WERI-Rb-1 (cell line): ENCODE results near the gene GPATCH2L.

Experiments
- DNase-seq: peaks from one replicate; pipeline ENCODE4 v3.0.0-alpha.2; 2020
- H3K27ac ChIP-seq: fragments of 250-450 bp; sonication (Bioruptor Pico); 2 replicates; pipeline ENCODE4 v1.5.1; 2020; ENCODE audit warnings: mild to moderate bottlenecking, moderate library complexity
- H3K27me3 ChIP-seq: fragments of 250-450 bp; sonication (Bioruptor Pico); 2 replicates; pipeline ENCODE4 v1.5.1; 2021; ENCODE audit warnings: mild to moderate bottlenecking, low read depth, moderate library complexity; ENCODE audit not compliant: insufficient read depth, severe bottlenecking
- H3K36me3 ChIP-seq: fragments of 250-450 bp; sonication (Bioruptor Pico); 2 replicates; pipeline ENCODE4 v1.5.1; 2020; ENCODE audit warnings: mild to moderate bottlenecking, moderate library complexity
- H3K4me3 ChIP-seq: 2 replicates; pipeline ENCODE4 v1.5.1; 2011; ENCODE audit warnings: low read depth, mild to moderate bottlenecking, control low read depth, low read length
- H3K9me3 ChIP-seq: fragments of 250-450 bp; sonication (Bioruptor Pico); 2 replicates; pipeline ENCODE4 v1.5.1; 2021; ENCODE audit warnings: mild to moderate bottlenecking, moderate library complexity; ENCODE audit not compliant: severe bottlenecking
- CTCF ChIP-seq: IDR thresholded peaks from 2 replicates; pipeline ENCODE4 v1.5.1; 2011; ENCODE audit warnings: low read depth, mild to moderate bottlenecking, control low read depth, inconsistent platforms, low read length

The GPATCH2L gene

GRCh38 chr14:76204461-76205230, 52.9 kb downstream of the GPATCH2L start:
- no peak overlapping the region for H3K4me3 ChIP-seq
- no peak for TF ChIP-seq CTCF
- no peak overlapping the region for H3K27ac ChIP-seq

GRCh38 chr14:76205708-76206107, 54.0 kb downstream of the GPATCH2L start:
- Histone ChIP-seq H3K4me3 (no peak overlapping the region), H3K27me3 (no peaks in the 10 kb centered on the region), H3K27ac (no peak overlapping the region), H3K36me3 (peaks cover 14% of the 10 kb centered on the region), H3K9me3 (no peaks in the 10 kb centered on the region)
- no peak for TF ChIP-seq CTCF
- no peak for DNase-seq

More at GRCh38 chr14:76204461-76205230, 52.9 kb downstream of the GPATCH2L start:
- no peak for DNase-seq
- no peaks in the 10 kb centered on the region for H3K9me3 ChIP-seq
- H3K36me3 ChIP-seq: peaks cover 17% of the 10 kb centered on the region
- no peaks in the 10 kb centered on the region for H3K27me3 ChIP-seq

- Histone ChIP-seq H3K27me3 (no peaks in the 10 kb centered on the region), H3K4me3 (no peak overlapping the region), H3K9me3 (no peaks in the 10 kb centered on the region), H3K27ac (peak overlapping the region; percentile 21; the same call in 1 of the 2 replicates), H3K36me3 (no peaks in the 10 kb centered on the region)
- DNase-seq: peak; percentile 52
- TF ChIP-seq CTCF: no peak
These were observed 56.6 kb downstream of the GPATCH2L start for GRCh38 chr14:76208340-76208739.

- Histone ChIP-seq H3K36me3 (no peaks in the 10 kb centered on the region), H3K27ac (no peak overlapping the region), H3K27me3 (no peaks in the 10 kb centered on the region), H3K4me3 (no peak overlapping the region), H3K9me3 (no peaks in the 10 kb centered on the region)
- no peak for TF ChIP-seq CTCF
- no peak for DNase-seq
These were observed 60.5 kb downstream of the GPATCH2L start for GRCh38 chr14:76212242-76212641.

GRCh38 chr14:76217179-76217578, 65.5 kb downstream of the GPATCH2L start:
- no peaks in the 10 kb centered on the region for H3K9me3 ChIP-seq

More at GRCh38 chr14:76217179-76217578, 65.5 kb downstream of the GPATCH2L start:
- H3K4me3 ChIP-seq: no peak overlapping the region
- no peak for DNase-seq
- no peaks in the 10 kb centered on the region for H3K27me3 ChIP-seq
- H3K27ac ChIP-seq: no peak overlapping the region
- H3K36me3 ChIP-seq: no peaks in the 10 kb centered on the region
- no peak for TF ChIP-seq CTCF
